Measurements from ENCODE around the gene MLLT3.

The MLLT3 gene

GRCh38 chr9:20297646-20298084 is 324.6 kb downstream of the MLLT3 start:
- Mint-ChIP-seq H3K4me1 (no peaks in the 10 kb centered on the region), H3K9me3 (no peaks in the 10 kb centered on the region), H3K27ac (no peak overlapping the region), H3K4me3 (no peak overlapping the region), H3K36me3 (no peaks in the 10 kb centered on the region)
- ATAC-seq (no peak), DNase-seq (ENCODE audit: low spot score in 2 of 2) (no peak)

GRCh38 chr9:20295555-20295954 is 326.7 kb downstream of the MLLT3 start:
- H3K4me3 Mint-ChIP-seq, result no peak overlapping the region
- no peaks in the 10 kb centered on the region for H3K9me3 Mint-ChIP-seq

GRCh38 chr9:20294046-20294750 is 328.1 kb downstream of the MLLT3 start:
- H3K4me3 Mint-ChIP-seq, result no peak overlapping the region
- DNase-seq (ENCODE audit: low spot score in 2 of 2) (no peak), ATAC-seq (no peak)
- no peak overlapping the region for H3K27ac Mint-ChIP-seq
- no peaks in the 10 kb centered on the region for H3K36me3 Mint-ChIP-seq
- H3K4me1 Mint-ChIP-seq, result no peaks in the 10 kb centered on the region
- H3K9me3 Mint-ChIP-seq, result no peaks in the 10 kb centered on the region

More at GRCh38 chr9:20295555-20295954, 326.7 kb downstream of the MLLT3 start:
- H3K36me3 Mint-ChIP-seq, result no peaks in the 10 kb centered on the region
- DNase-seq (ENCODE audit: low spot score in 2 of 2) (no peak), ATAC-seq (no peak)
- no peaks in the 10 kb centered on the region for H3K4me1 Mint-ChIP-seq
- no peak overlapping the region for H3K27ac Mint-ChIP-seq

GRCh38 chr9:20292002-20292401 is 330.3 kb downstream of the MLLT3 start:
- no peaks in the 10 kb centered on the region for H3K36me3 Mint-ChIP-seq
- ATAC-seq, result no peak
- no peak for DNase-seq (ENCODE audit: low spot score in 2 of 2)
- no peak overlapping the region for H3K4me3 Mint-ChIP-seq
- H3K4me1 Mint-ChIP-seq, result no peaks in the 10 kb centered on the region
- no peaks in the 10 kb centered on the region for H3K9me3 Mint-ChIP-seq
- no peak overlapping the region for H3K27ac Mint-ChIP-seq
